Middle frontal gyrus (tissue), 1 donor: ENCODE data around the gene PNMA8A.

Experiments used
- DNase-seq: peaks from one replicate; pipeline ENCODE4 v3.0.0-alpha.2; 2015; ENCODE audit warnings: low spot score; ENCODE audit errors: extremely low spot score

Gene PNMA8A

GRCh38 chr19:46431824-46432223 lies 39.5 kb downstream of the PNMA8A start:
- DNase-seq: no peak

- DNase-seq: no peak
These were observed 41.4 kb downstream of the PNMA8A start for GRCh38 chr19:46429999-46430398.

GRCh38 chr19:46428239-46429135 lies 42.9 kb downstream of the PNMA8A start, which contains the start of gene PNMA8C:
PNMA8C (minus strand) TSS chr19:46428936; CDS start chr19:46428359, 577 bp downstream.
- DNase-seq: peak; percentile 75

GRCh38 chr19:46427518-46428045 lies 43.8 kb downstream of the PNMA8A start:
- no peak for DNase-seq

- peak; percentile 68 for DNase-seq
These were observed 44.7 kb downstream of the PNMA8A start for GRCh38 chr19:46426506-46427162.

- DNase-seq: no peak
These were observed 45.3 kb downstream of the PNMA8A start for GRCh38 chr19:46426035-46426505.

GRCh38 chr19:46423188-46423587 lies 48.2 kb downstream of the PNMA8A start:
- no peak for DNase-seq

GRCh38 chr19:46422344-46422743 lies 49.0 kb downstream of the PNMA8A start:
- no peak for DNase-seq

GRCh38 chr19:46420056-46420455 lies 51.3 kb downstream of the PNMA8A start:
- no peak for DNase-seq
